ENCODE measurements around the gene PRR11.
"Not testable (repeated sequence)": the region's sequence is repeated elsewhere in the genome, so short reads cannot be mapped to it uniquely, and the experiment has no call there.

The PRR11 gene

GRCh38 chr17:59220328-59221158 lies 65.0 kb downstream of the PRR11 start, which contains the start of gene GDPD1:
TSS of gene GDPD1 (plus strand) at chr17:59220511. CDS start at chr17:59220610, 99 bp downstream.
- no peaks in the 10 kb centered on the region for H3K27me3 ChIP-seq
- H3K4me1 ChIP-seq (ENCODE audit: control insufficient read depth in 1 of 2, insufficient read depth in 1 of 2, low read depth in 1 of 2, low read length in 1 of 2) = peaks cover 3 to 13% of the 10 kb centered on the region in 2 experiments
- H3K4me3 ChIP-seq (ENCODE audit: low read depth in 1 of 2, low read length in 1 of 2) = peak within 1 kb of the TSS; percentile 65 to 78
- H3K27ac ChIP-seq = peak within 1 kb of the TSS; percentile 79
- H3K9me3 ChIP-seq = no peaks in the 10 kb centered on the region
- peak; percentile 94 for TF ChIP-seq CTCF (IDR thresholded peaks at IDR 0.05)
- H3K36me3 ChIP-seq = peaks cover 3% of the 10 kb centered on the region

- Histone ChIP-seq H3K4me3 (ENCODE audit: low read depth in 1 of 2, low read length in 1 of 2) (peak overlapping the region; percentile 65 to 78), H3K4me1 (ENCODE audit: control insufficient read depth in 1 of 2, insufficient read depth in 1 of 2, low read depth in 1 of 2, low read length in 1 of 2) (peaks cover 3 to 13% of the 10 kb centered on the region in 2 experiments), H3K9me3 (no peaks in the 10 kb centered on the region), H3K27me3 (no peaks in the 10 kb centered on the region), H3K36me3 (no peaks in the 10 kb centered on the region), H3K27ac (peak overlapping the region; percentile 79)
- no peak for TF ChIP-seq CTCF (IDR thresholded peaks at IDR 0.05)
Measured at GRCh38 chr17:59221159-59221847, 65.8 kb downstream of the PRR11 start.

- Histone ChIP-seq H3K27me3 (no peaks in the 10 kb centered on the region), H3K9me3 (no peaks in the 10 kb centered on the region), H3K27ac (no peak overlapping the region), H3K36me3 (no peaks in the 10 kb centered on the region), H3K4me3 (ENCODE audit: low read depth in 1 of 2, low read length in 1 of 2) (no peak overlapping the region), H3K4me1 (ENCODE audit: control insufficient read depth in 1 of 2, insufficient read depth in 1 of 2, low read depth in 1 of 2, low read length in 1 of 2) (peaks cover 3 to 13% of the 10 kb centered on the region in 2 experiments)
- TF ChIP-seq CTCF (IDR thresholded peaks at IDR 0.05) = no peak
Measured at GRCh38 chr17:59223813-59224212, 68.3 kb downstream of the PRR11 start.

- H3K36me3 ChIP-seq = not testable (repeated sequence)
Measured at GRCh38 chr17:59228588-59228987, 73.0 kb downstream of the PRR11 start.

GRCh38 chr17:59230764-59231163 lies 75.2 kb downstream of the PRR11 start:
- Histone ChIP-seq H3K4me3 (ENCODE audit: low read depth in 1 of 2, low read length in 1 of 2) (no peak overlapping the region), H3K9me3 (no peaks in the 10 kb centered on the region), H3K27me3 (no peaks in the 10 kb centered on the region), H3K36me3 (no peaks in the 10 kb centered on the region), H3K27ac (no peak overlapping the region), H3K4me1 (ENCODE audit: control insufficient read depth in 1 of 2, insufficient read depth in 1 of 2, low read depth in 1 of 2, low read length in 1 of 2) (no peaks in the 10 kb centered on the region)
- no peak for TF ChIP-seq CTCF (IDR thresholded peaks at IDR 0.05)

More at GRCh38 chr17:59228588-59228987, 73.0 kb downstream of the PRR11 start:
- not testable (repeated sequence) for H3K4me1 ChIP-seq (ENCODE audit: control insufficient read depth in 1 of 2, insufficient read depth in 1 of 2, low read depth in 1 of 2, low read length in 1 of 2); H3K9me3 ChIP-seq; H3K4me3 ChIP-seq (ENCODE audit: low read depth in 1 of 2, low read length in 1 of 2); H3K27me3 ChIP-seq; H3K27ac ChIP-seq

- H3K4me1 ChIP-seq (ENCODE audit: control insufficient read depth in 1 of 2, insufficient read depth in 1 of 2, low read depth in 1 of 2, low read length in 1 of 2) = no peaks in the 10 kb centered on the region
- H3K9me3 ChIP-seq = no peaks in the 10 kb centered on the region
- no peak overlapping the region for H3K4me3 ChIP-seq (ENCODE audit: low read depth in 1 of 2, low read length in 1 of 2)
- no peaks in the 10 kb centered on the region for H3K27me3 ChIP-seq
- no peak for TF ChIP-seq CTCF (IDR thresholded peaks at IDR 0.05)
- no peak overlapping the region for H3K27ac ChIP-seq
- H3K36me3 ChIP-seq = no peaks in the 10 kb centered on the region
Measured at GRCh38 chr17:59234631-59235030, 79.1 kb downstream of the PRR11 start.

Data from neutrophil (primary cell).